Measurements from ENCODE around the gene LMNB1.

Gene LMNB1

DNA sequence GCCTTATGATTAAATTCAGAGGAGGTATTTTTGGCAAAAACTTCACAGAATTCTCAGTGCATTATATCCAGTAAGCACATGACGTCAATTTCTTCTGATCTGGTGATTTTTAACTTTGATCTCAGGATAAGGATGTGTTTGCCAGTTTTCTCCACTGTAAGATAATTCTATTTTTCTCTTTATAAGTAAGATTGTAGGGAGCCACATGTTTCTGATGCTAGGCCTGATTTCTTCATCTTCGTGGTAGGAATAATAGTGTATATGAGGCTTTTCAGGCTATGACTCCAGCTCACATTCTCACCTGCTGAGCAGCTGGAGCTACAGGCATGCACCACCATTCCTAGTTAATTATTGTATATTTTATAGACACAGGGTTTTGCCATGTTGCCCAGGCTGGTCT, 32.1 kb upstream of the LMNB1 start:
- Histone ChIP-seq H3K79me2 (ENCODE audit: insufficient read depth, low read length) (no peaks in the 10 kb centered on the region), H3K9me2 (ENCODE audit: low read depth, low read length) (no peaks in the 10 kb centered on the region), H3K27ac (ENCODE audit: low read depth, low read length, poor library complexity, severe bottlenecking) (no peak overlapping the region), H2AFZ (ENCODE audit: low read length) (no peak overlapping the region), H3K36me3 (ENCODE audit: insufficient read depth, low read length) (no peaks in the 10 kb centered on the region), H3F3A (ENCODE audit: insufficient read depth, low read length) (0 out of 2 replicates have a peak, but pooled peaks cover 5% of the 10 kb centered on the region), H3K9ac (ENCODE audit: low read length) (no peak overlapping the region), H3K4me1 (ENCODE audit: insufficient read depth, low read length, severe bottlenecking) (peaks cover 15% of the 10 kb centered on the region), H3K4me2 (ENCODE audit: low read length) (no peak overlapping the region), H3K27me3 (ENCODE audit: insufficient read depth, low read length) (no peaks in the 10 kb centered on the region), H3K9me3 (ENCODE audit: low read length) (no peaks in the 10 kb centered on the region), H4K20me1 (ENCODE audit: insufficient read depth, low read length) (no peaks in the 10 kb centered on the region), H3K4me3 (ENCODE audit: low read depth, low read length, poor library complexity, severe bottlenecking) (no peak overlapping the region)
- TF ChIP-seq, protein P1, sequence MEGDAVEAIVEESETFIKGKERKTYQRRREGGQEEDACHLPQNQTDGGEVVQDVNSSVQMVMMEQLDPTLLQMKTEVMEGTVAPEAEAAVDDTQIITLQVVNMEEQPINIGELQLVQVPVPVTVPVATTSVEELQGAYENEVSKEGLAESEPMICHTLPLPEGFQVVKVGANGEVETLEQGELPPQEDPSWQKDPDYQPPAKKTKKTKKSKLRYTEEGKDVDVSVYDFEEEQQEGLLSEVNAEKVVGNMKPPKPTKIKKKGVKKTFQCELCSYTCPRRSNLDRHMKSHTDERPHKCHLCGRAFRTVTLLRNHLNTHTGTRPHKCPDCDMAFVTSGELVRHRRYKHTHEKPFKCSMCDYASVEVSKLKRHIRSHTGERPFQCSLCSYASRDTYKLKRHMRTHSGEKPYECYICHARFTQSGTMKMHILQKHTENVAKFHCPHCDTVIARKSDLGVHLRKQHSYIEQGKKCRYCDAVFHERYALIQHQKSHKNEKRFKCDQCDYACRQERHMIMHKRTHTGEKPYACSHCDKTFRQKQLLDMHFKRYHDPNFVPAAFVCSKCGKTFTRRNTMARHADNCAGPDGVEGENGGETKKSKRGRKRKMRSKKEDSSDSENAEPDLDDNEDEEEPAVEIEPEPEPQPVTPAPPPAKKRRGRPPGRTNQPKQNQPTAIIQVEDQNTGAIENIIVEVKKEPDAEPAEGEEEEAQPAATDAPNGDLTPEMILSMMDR (IDR thresholded peaks at IDR 0.05; ENCODE audit: low read length): no peak
- no peak for TF ChIP-seq EZH2 (IDR thresholded peaks at IDR 0.05; ENCODE audit: borderline replicate concordance, low read length)

DNA sequence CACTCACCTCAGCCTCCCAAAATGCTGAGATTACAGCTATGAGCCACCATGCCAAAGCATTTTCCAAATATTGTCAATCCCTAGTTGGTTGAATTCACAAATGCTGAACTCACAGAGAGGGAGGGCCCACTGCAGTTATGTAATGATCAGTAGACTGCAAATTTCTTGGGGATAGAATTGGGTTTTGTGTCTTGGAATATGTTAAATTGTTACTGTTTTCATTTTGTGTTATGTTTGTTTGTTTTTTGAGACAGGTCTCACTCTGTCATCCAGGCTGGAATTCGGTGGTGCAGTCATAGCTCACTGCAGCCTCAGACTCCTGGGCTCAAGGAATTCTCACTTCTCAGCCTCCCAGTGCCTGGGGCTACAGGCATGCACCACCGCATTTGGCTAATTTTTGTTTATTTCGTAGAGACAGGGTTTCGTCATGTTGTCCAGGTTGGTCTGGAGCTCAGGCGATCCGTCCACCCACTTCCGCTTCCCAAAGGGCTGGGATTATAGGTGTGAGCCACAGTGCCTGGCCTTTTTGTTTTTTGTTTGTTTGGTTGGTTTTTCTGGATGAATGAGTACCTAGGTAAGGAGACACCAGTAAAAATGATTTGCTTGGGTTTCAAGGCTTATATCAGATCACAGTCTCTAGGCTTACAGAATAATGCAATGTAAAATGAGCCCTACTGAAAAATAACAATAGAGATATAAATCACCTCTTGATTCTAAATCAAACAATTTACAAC, 31.5 kb upstream of the LMNB1 start:
- no peaks in the 10 kb centered on the region for H3K9me3 ChIP-seq (ENCODE audit: low read length)
- no peaks in the 10 kb centered on the region for H4K20me1 ChIP-seq (ENCODE audit: insufficient read depth, low read length)
- no peak for TF ChIP-seq EZH2 (IDR thresholded peaks at IDR 0.05; ENCODE audit: borderline replicate concordance, low read length)
- TF ChIP-seq, protein P1 (IDR thresholded peaks at IDR 0.05; ENCODE audit: low read length): no peak
- H3K9ac ChIP-seq (ENCODE audit: low read length): no peak overlapping the region
- no peak overlapping the region for H3K27ac ChIP-seq (ENCODE audit: low read depth, low read length, poor library complexity, severe bottlenecking)
- H3K27me3 ChIP-seq (ENCODE audit: insufficient read depth, low read length): no peaks in the 10 kb centered on the region
- H3K4me2 ChIP-seq (ENCODE audit: low read length): no peak overlapping the region
- no peaks in the 10 kb centered on the region for H3K36me3 ChIP-seq (ENCODE audit: insufficient read depth, low read length)
- 0 out of 2 replicates have a peak, but pooled peaks cover 5% of the 10 kb centered on the region for H3F3A ChIP-seq (ENCODE audit: insufficient read depth, low read length)
- H2AFZ ChIP-seq (ENCODE audit: low read length): no peak overlapping the region
- no peaks in the 10 kb centered on the region for H3K79me2 ChIP-seq (ENCODE audit: insufficient read depth, low read length)
- peaks cover 15% of the 10 kb centered on the region for H3K4me1 ChIP-seq (ENCODE audit: insufficient read depth, low read length, severe bottlenecking)
- H3K9me2 ChIP-seq (ENCODE audit: low read depth, low read length): no peaks in the 10 kb centered on the region
- H3K4me3 ChIP-seq (ENCODE audit: low read depth, low read length, poor library complexity, severe bottlenecking): no peak overlapping the region

DNA sequence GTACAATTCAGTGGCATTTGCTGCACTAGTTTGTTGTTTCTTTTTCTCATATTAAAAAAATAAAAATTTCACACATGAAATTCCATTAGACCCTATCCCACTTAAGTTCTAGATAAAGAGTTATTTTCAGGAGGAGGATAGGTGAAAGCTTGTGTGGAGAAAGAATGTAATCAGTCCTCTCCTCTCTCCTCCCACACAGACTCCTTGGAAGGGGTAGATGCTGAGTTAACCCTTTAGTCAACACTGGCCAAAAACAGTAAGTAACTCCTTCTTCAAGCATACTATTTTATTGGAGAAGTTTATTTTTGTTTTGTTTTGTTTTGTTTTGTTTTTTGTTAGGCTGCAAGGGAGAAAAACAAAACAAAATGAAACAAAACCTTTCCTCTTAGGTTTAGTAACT, 30.6 kb upstream of the LMNB1 start:
- H3K9ac ChIP-seq (ENCODE audit: low read length): no peak overlapping the region
- no peaks in the 10 kb centered on the region for H3K36me3 ChIP-seq (ENCODE audit: insufficient read depth, low read length)
- H3K4me2 ChIP-seq (ENCODE audit: low read length): no peak overlapping the region
- H3K9me3 ChIP-seq (ENCODE audit: low read length): no peaks in the 10 kb centered on the region
- H3K4me3 ChIP-seq (ENCODE audit: low read depth, low read length, poor library complexity, severe bottlenecking): no peak overlapping the region
- H3K79me2 ChIP-seq (ENCODE audit: insufficient read depth, low read length): no peaks in the 10 kb centered on the region
- no peak overlapping the region for H3K27ac ChIP-seq (ENCODE audit: low read depth, low read length, poor library complexity, severe bottlenecking)
- no peak for TF ChIP-seq EZH2 (IDR thresholded peaks at IDR 0.05; ENCODE audit: borderline replicate concordance, low read length)
- TF ChIP-seq, protein P1 (IDR thresholded peaks at IDR 0.05; ENCODE audit: low read length): no peak
- peaks cover 15% of the 10 kb centered on the region for H3K4me1 ChIP-seq (ENCODE audit: insufficient read depth, low read length, severe bottlenecking)
- no peaks in the 10 kb centered on the region for H3K27me3 ChIP-seq (ENCODE audit: insufficient read depth, low read length)
- H3F3A ChIP-seq (ENCODE audit: insufficient read depth, low read length): 0 out of 2 replicates have a peak, but pooled peaks cover 5% of the 10 kb centered on the region
- no peaks in the 10 kb centered on the region for H4K20me1 ChIP-seq (ENCODE audit: insufficient read depth, low read length)
- H2AFZ ChIP-seq (ENCODE audit: low read length): no peak overlapping the region
- no peaks in the 10 kb centered on the region for H3K9me2 ChIP-seq (ENCODE audit: low read depth, low read length)

Measured in OCI-LY1 (cell line).